Measurements from ENCODE around the gene TMEM25.

The TMEM25 gene

DNA sequence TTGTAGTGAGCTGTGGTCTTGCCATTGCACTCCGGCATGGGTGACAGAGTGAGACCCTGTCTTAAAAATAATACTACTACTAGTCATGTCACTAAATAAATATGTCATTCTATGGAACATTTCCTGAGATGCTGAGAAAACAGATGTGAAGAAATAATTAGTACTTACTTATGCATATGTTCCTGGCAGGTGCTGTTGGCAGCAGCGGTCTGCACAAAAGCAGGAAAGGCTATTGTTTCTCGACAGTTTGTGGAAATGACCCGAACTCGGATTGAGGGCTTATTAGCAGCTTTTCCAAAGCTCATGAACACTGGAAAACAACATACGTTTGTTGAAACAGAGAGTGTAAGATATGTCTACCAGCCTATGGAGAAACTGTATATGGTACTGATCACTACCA is 50.1 kb downstream of the TMEM25 start:
- DNase-seq (ENCODE audit: low read depth in 2 of 2) = no peak
